CD4-positive, alpha-beta T cell (primary cell): ENCODE data around the gene INPP5A. TPM values are rescaled to one million over a fixed set of nuclear protein-coding genes. Genes with fewer than 3 reads are reported as not detected.

Source experiments
- ATAC-seq: fragments of 200-7000 bp; cut with Tn5 transposase; one replicate; pipeline ENCODE4 v1.10.0; 2022; ENCODE audit warnings: mild to moderate bottlenecking; ENCODE audit not compliant: poor library complexity
- CTCF ChIA-PET: fragments of 350-600 bp; sonication (Branson Sonifier 250); formaldehyde crosslinking; loops from one replicate; lab custom pipeline; 2021; ENCODE audit warnings: antibody characterized with exemption, inconsistent platforms; lab: Charles Lee
- POLR2A ChIA-PET: fragments of 350-600 bp; sonication (Branson Sonifier 250); formaldehyde crosslinking; loops from one replicate; lab custom pipeline; 2021; ENCODE audit warnings: antibody characterized with exemption, inconsistent platforms; lab: Charles Lee
- DNase-seq, 14 experiments: peaks; one replicate each; pipeline ENCODE4 v3.0.0-alpha.2; 2013 to 2020; ENCODE audit warnings: mixed read lengths in 2 of 14
- H3K27ac ChIP-seq, 2 donors: one replicate each; pipeline versions ENCODE4 v1.5.1 to v1.7.0; 2013; ENCODE audit warnings: low read length in 2 of 2, low read depth in 1 of 2, mild to moderate bottlenecking in 1 of 2
- H3K27me3 ChIP-seq, 2 experiments: 1 replicate in 1 of 2; 2 replicates in 1 of 2; pipeline versions ENCODE4 v1.6.1 to v1.7.0; 2013; ENCODE audit warnings: low read length in 2 of 2, control low read depth in 1 of 2, mild to moderate bottlenecking in 1 of 2, moderate library complexity in 1 of 2; ENCODE audit not compliant: insufficient read depth in 2 of 2, control insufficient read depth in 1 of 2
- H3K36me3 ChIP-seq: one replicate; pipeline ENCODE4 v1.6.1; 2013; ENCODE audit warnings: low read length, control low read depth; ENCODE audit not compliant: insufficient read depth
- H3K4me1 ChIP-seq: one replicate; pipeline ENCODE4 v1.6.1; 2013; ENCODE audit warnings: low read length, control low read depth; ENCODE audit not compliant: insufficient read depth
- H3K4me3 ChIP-seq: one replicate; pipeline ENCODE4 v1.5.1; 2013; ENCODE audit warnings: mild to moderate bottlenecking, low read length, moderate library complexity
- H3K9me3 ChIP-seq, 2 experiments: 1 replicate in 1 of 2; 2 replicates in 1 of 2; pipeline versions ENCODE4 v1.6.1 to v1.7.0; 2013; ENCODE audit warnings: low read length in 2 of 2, mild to moderate bottlenecking in 2 of 2, control low read depth in 1 of 2, moderate library complexity in 1 of 2; ENCODE audit not compliant: control insufficient read depth in 1 of 2, insufficient read depth in 1 of 2
- H3K27ac Mint-ChIP-seq: one replicate; pipeline ENCODE4 v1.8.0; 2020; ENCODE audit warnings: mixed read lengths
- H3K27me3 Mint-ChIP-seq: one replicate; pipeline ENCODE4 v1.8.0; 2021; ENCODE audit warnings: mixed read lengths
- H3K36me3 Mint-ChIP-seq: one replicate; pipeline ENCODE4 v1.8.0; 2021; ENCODE audit warnings: low read depth, mixed read lengths
- H3K4me1 Mint-ChIP-seq: one replicate; pipeline ENCODE4 v1.8.0; 2021; ENCODE audit warnings: low read depth, mixed read lengths
- H3K4me3 Mint-ChIP-seq: one replicate; pipeline ENCODE4 v1.8.0; 2020; ENCODE audit warnings: mild to moderate bottlenecking, mixed read lengths
- H3K9me3 Mint-ChIP-seq: one replicate; pipeline ENCODE4 v1.8.0; 2020; ENCODE audit warnings: mixed read lengths
- intact Hi-C, 2 experiments: fragments of 100-400 bp; cut with DNase I in 1 of 2; cut with micrococcal nuclease in 1 of 2; formaldehyde crosslinking; loops; one replicate each; pipeline versions ENCODE4 v1.15.1 to v1.9.0; 2023 to 2025; cut with DNase I, micrococcal nuclease
- total RNA-seq, 174 experiments: library from RNA in 2 of 174; stranded (reverse) in 2 of 174; gene quantifications; one replicate each; pipeline ENCODE4 v1.2.3 and lab custom pipeline; 2021 to 2026
- TF ChIP-seq, protein P1 (sequence below): fragments of 200-600 bp; IDR thresholded peaks from one replicate; pipeline ENCODE4 v1.8.0; 2022; ENCODE audit warnings: antibody characterized with exemption, mild to moderate bottlenecking

The INPP5A gene
- total RNA-seq, 2 experiments from 2014 or later: 22.0 to 24.8 TPM

DNA sequence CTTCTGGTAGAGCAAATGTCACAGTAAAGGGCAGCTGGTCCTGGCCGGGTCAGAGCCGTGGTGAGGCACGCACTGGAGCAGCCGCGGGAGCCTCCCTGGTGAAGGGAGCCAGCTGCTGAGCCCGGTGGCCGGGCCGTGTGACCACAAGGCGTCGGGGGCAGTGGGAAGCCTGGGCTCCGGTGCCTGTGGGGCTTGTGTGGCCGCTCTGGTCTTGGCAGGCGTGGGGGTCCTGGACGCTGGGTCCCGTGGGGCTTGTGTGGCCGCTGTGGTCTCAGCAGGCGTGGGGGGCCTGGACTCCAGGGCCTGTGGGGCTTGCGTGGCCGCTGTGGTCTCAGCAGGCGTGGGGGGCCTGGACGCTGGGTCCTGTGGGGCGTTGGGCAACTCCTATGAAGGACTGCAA lies 191.2 kb downstream of the INPP5A start:
- Histone ChIP-seq H3K36me3 (peaks cover 14% of the 10 kb centered on the region), H3K27ac (no peak overlapping the region), H3K27me3 (no peaks in the 10 kb centered on the region), H3K9me3 (no peaks in the 10 kb centered on the region), H3K4me1 (no peaks in the 10 kb centered on the region), H3K4me3 (no peak overlapping the region)
- ChIA-PET CTCF (no interaction called here), POLR2A (no interaction called here)
- Mint-ChIP-seq H3K4me3 (no peak overlapping the region), H3K9me3 (no peaks in the 10 kb centered on the region), H3K27ac (no peak overlapping the region), H3K27me3 (no peaks in the 10 kb centered on the region), H3K36me3 (peaks cover 41% of the 10 kb centered on the region), H3K4me1 (no peaks in the 10 kb centered on the region)
- ATAC-seq (no peak), DNase-seq (no peak)
- intact Hi-C loops: no loop called here
- TF ChIP-seq, protein P1, sequence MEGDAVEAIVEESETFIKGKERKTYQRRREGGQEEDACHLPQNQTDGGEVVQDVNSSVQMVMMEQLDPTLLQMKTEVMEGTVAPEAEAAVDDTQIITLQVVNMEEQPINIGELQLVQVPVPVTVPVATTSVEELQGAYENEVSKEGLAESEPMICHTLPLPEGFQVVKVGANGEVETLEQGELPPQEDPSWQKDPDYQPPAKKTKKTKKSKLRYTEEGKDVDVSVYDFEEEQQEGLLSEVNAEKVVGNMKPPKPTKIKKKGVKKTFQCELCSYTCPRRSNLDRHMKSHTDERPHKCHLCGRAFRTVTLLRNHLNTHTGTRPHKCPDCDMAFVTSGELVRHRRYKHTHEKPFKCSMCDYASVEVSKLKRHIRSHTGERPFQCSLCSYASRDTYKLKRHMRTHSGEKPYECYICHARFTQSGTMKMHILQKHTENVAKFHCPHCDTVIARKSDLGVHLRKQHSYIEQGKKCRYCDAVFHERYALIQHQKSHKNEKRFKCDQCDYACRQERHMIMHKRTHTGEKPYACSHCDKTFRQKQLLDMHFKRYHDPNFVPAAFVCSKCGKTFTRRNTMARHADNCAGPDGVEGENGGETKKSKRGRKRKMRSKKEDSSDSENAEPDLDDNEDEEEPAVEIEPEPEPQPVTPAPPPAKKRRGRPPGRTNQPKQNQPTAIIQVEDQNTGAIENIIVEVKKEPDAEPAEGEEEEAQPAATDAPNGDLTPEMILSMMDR: no peak

DNA sequence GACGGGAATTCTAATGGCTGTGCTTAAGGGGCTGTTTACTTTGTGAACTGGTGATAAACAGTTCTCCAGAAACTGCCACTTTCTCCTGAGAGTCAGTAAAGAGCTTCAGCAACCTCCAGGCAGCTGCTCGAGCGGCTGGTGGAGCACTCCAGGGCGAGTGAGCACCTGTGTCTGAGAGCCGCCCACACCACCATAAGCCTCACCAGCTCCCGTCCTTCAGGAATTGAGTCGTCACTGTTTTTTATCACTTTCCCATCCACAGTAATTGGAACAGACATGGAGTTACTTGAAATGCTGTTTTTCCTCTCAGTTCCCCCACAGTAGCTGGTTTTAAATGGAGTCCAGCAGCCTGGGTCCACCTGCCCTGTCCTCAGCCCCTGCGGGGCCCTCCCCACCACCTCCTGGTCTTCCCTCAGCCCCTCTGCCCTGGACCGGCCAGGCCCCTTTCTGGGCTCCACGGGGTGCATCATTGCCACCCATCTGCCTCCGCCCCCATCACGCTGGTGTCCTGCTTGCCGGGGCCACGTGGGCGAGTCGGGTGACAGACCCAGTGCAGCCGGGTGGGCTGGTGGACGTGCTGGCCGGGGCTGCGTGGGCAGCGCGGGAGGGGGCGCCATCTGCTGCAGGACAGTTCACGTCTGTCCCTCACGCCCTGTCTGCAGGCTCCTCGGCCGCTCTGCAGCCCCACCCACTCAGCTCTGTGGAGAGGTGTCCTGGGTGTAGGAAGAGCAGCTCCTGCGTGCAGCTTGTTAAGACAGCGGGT lies 192.4 kb downstream of the INPP5A start:
- intact Hi-C loops: no loop called here
- DNase-seq: no peak
- ChIA-PET POLR2A (no interaction called here), CTCF (no interaction called here)
- Mint-ChIP-seq H3K36me3 (peaks cover 28% of the 10 kb centered on the region), H3K9me3 (no peaks in the 10 kb centered on the region), H3K27me3 (no peaks in the 10 kb centered on the region), H3K4me3 (no peak overlapping the region), H3K4me1 (no peaks in the 10 kb centered on the region), H3K27ac (no peak overlapping the region)
- TF ChIP-seq, protein P1: no peak
- H3K27ac ChIP-seq: no peak overlapping the region
- no peak overlapping the region for H3K4me3 ChIP-seq
- no peaks in the 10 kb centered on the region for H3K4me1 ChIP-seq
- H3K36me3 ChIP-seq: peaks cover 14% of the 10 kb centered on the region
- no peaks in the 10 kb centered on the region for H3K9me3 ChIP-seq
- no peaks in the 10 kb centered on the region for H3K27me3 ChIP-seq
- no peak for ATAC-seq

- Mint-ChIP-seq H3K27ac (no peak overlapping the region), H3K4me1 (no peaks in the 10 kb centered on the region), H3K36me3 (peaks cover 29% of the 10 kb centered on the region), H3K9me3 (no peaks in the 10 kb centered on the region), H3K4me3 (no peak overlapping the region), H3K27me3 (no peaks in the 10 kb centered on the region)
- Histone ChIP-seq H3K4me1 (no peaks in the 10 kb centered on the region), H3K36me3 (peaks cover 14% of the 10 kb centered on the region), H3K4me3 (no peak overlapping the region), H3K27me3 (no peaks in the 10 kb centered on the region), H3K9me3 (no peaks in the 10 kb centered on the region), H3K27ac (no peak overlapping the region)
- POLR2A ChIA-PET: no interaction called here
- intact Hi-C loops: no loop called here
- TF ChIP-seq, protein P1: no peak
- CTCF ChIA-PET: no interaction called here
- DNase-seq (no peak), ATAC-seq (no peak)
Measured at GRCh38 chr10:132730573-132730953, 193.0 kb downstream of the INPP5A start.
